ENCODE results near the gene MPPED1. TPM values are rescaled to one million over a fixed set of nuclear protein-coding genes. Genes with fewer than 3 reads are reported as not detected.

Gene MPPED1
- total RNA-seq, 1 donor from 2014 or later: 0.37 TPM

DNA sequence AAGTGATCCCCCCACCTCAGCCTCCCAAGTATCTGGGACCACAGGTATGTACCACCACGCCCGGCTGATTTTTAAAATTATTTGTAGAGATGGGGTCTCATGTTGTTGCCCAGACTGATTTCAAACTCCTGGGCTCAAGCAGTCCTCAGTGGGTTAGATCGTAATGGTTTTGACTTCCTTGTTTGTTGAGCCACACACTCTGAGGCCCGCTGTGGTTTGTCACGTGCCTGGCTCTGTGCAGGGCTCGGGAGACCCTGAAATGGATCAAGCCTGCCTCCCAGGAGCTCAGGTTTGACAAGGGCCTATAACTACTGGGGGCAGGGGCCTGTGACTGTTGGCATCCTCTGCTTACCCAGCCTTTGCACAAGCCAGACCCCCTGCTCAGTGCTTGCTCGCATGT is 68.1 kb downstream of the MPPED1 start:
- no peaks in the 10 kb centered on the region for H3K36me3 Mint-ChIP-seq (ENCODE audit: unreplicated experiment)
- peaks cover 4% of the 10 kb centered on the region for H3K9me3 Mint-ChIP-seq (ENCODE audit: unreplicated experiment)
- peaks cover 3% of the 10 kb centered on the region for H3K4me1 Mint-ChIP-seq (ENCODE audit: low read depth, unreplicated experiment)
- TF ChIP-seq, protein P1, sequence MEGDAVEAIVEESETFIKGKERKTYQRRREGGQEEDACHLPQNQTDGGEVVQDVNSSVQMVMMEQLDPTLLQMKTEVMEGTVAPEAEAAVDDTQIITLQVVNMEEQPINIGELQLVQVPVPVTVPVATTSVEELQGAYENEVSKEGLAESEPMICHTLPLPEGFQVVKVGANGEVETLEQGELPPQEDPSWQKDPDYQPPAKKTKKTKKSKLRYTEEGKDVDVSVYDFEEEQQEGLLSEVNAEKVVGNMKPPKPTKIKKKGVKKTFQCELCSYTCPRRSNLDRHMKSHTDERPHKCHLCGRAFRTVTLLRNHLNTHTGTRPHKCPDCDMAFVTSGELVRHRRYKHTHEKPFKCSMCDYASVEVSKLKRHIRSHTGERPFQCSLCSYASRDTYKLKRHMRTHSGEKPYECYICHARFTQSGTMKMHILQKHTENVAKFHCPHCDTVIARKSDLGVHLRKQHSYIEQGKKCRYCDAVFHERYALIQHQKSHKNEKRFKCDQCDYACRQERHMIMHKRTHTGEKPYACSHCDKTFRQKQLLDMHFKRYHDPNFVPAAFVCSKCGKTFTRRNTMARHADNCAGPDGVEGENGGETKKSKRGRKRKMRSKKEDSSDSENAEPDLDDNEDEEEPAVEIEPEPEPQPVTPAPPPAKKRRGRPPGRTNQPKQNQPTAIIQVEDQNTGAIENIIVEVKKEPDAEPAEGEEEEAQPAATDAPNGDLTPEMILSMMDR (IDR thresholded peaks at IDR 0.05; ENCODE audit: partially characterized antibody, unreplicated experiment): no peak
- H3K27ac Mint-ChIP-seq (ENCODE audit: unreplicated experiment): peak overlapping the region; percentile 2
- no peak overlapping the region for H3K4me3 Mint-ChIP-seq (ENCODE audit: unreplicated experiment)
- H3K27me3 Mint-ChIP-seq (ENCODE audit: unreplicated experiment): peaks cover 4% of the 10 kb centered on the region
- DNase-seq: no peak

DNA sequence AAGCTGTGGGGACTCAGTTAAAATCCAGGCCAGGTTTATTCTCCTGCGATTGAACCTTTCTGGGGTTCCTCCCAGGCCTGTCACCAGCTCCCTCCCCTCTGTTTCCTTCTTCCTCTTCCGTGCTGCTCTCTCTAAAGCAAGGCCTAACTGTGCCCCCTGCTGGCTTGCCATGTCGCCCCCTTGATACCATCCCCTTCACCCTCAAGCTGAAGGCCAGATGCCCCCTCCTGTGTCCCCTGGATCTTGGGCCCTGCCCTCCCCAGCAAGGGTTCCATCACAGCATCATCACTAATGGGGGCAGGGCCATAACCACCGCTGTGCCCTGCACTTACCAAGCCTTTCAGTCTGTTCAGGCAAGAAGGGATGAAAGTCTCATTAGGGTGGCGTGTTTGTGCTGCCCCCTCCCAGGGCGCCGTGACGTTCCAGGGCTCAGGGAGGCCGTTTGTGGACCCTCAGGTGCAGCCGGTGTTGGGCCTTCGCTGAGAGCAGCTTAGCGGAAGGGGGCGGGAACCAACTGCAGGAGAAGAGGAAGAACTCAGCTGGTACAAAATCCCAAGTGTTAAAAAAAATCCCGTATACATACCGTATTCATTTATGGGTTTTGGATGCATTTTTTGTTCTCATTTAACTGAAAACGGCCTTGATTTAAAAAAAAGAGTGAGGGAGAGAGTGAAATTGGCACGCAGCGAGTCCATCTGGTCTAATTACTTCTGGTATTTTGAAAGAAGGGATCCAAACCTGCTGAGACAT is 69.9 kb downstream of the MPPED1 start:
- no peaks in the 10 kb centered on the region for H3K36me3 Mint-ChIP-seq (ENCODE audit: unreplicated experiment)
- no peak overlapping the region for H3K4me3 Mint-ChIP-seq (ENCODE audit: unreplicated experiment)
- TF ChIP-seq, protein P1 (IDR thresholded peaks at IDR 0.05; ENCODE audit: partially characterized antibody, unreplicated experiment): no peak
- peaks cover 7% of the 10 kb centered on the region for H3K27me3 Mint-ChIP-seq (ENCODE audit: unreplicated experiment)
- DNase-seq: no peak
- H3K4me1 Mint-ChIP-seq (ENCODE audit: low read depth, unreplicated experiment): peaks cover 3% of the 10 kb centered on the region
- peaks cover 4% of the 10 kb centered on the region for H3K9me3 Mint-ChIP-seq (ENCODE audit: unreplicated experiment)
- no peak overlapping the region for H3K27ac Mint-ChIP-seq (ENCODE audit: unreplicated experiment)

DNA sequence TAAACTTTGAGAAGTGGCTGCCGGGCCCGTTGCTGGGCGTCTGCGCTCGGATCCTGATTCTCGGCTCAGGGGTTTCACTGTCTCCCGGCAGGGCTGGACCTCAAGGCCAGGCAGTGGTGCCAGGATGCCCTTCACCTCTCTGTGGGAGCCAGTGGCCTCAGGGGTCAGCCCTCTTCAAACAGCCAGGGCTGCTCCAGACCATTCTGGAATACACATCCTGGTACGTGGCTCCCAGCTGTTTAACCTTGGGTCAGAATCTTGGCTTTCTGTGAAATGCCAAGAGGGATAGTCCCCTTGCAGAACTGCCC is 70.5 kb downstream of the MPPED1 start:
- peaks cover 4% of the 10 kb centered on the region for H3K9me3 Mint-ChIP-seq (ENCODE audit: unreplicated experiment)
- H3K4me3 Mint-ChIP-seq (ENCODE audit: unreplicated experiment): no peak overlapping the region
- no peak for DNase-seq
- TF ChIP-seq, protein P1 (IDR thresholded peaks at IDR 0.05; ENCODE audit: partially characterized antibody, unreplicated experiment): no peak
- H3K27me3 Mint-ChIP-seq (ENCODE audit: unreplicated experiment): peaks cover 10% of the 10 kb centered on the region
- no peaks in the 10 kb centered on the region for H3K36me3 Mint-ChIP-seq (ENCODE audit: unreplicated experiment)
- no peak overlapping the region for H3K27ac Mint-ChIP-seq (ENCODE audit: unreplicated experiment)
- peaks cover 3% of the 10 kb centered on the region for H3K4me1 Mint-ChIP-seq (ENCODE audit: low read depth, unreplicated experiment)

DNA sequence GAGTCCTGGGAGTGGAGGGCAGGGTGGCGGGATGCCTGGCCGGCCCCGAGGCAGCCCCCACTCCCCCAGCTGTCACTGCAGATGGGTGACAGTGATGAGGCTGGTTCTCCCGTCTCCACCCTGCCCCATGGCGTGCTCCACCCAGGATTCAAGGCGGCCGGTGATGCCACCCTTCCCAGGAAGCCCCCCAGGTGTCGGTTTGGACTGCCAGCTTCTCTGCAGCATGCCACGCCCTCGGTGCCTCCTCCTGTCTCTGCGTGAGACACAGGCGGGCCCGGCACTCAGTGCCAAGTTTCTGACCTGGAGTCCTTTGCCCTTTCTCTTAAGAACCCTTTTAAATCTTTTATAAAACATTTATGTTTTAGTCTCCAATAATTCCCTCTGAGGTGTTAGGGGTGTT is 71.5 kb downstream of the MPPED1 start:
- peaks cover 3% of the 10 kb centered on the region for H3K4me1 Mint-ChIP-seq (ENCODE audit: low read depth, unreplicated experiment)
- peaks cover 4% of the 10 kb centered on the region for H3K9me3 Mint-ChIP-seq (ENCODE audit: unreplicated experiment)
- H3K27ac Mint-ChIP-seq (ENCODE audit: unreplicated experiment): no peak overlapping the region
- TF ChIP-seq, protein P1 (IDR thresholded peaks at IDR 0.05; ENCODE audit: partially characterized antibody, unreplicated experiment): no peak
- no peaks in the 10 kb centered on the region for H3K36me3 Mint-ChIP-seq (ENCODE audit: unreplicated experiment)
- H3K4me3 Mint-ChIP-seq (ENCODE audit: unreplicated experiment): no peak overlapping the region
- peaks cover 10% of the 10 kb centered on the region for H3K27me3 Mint-ChIP-seq (ENCODE audit: unreplicated experiment)
- DNase-seq: no peak

DNA sequence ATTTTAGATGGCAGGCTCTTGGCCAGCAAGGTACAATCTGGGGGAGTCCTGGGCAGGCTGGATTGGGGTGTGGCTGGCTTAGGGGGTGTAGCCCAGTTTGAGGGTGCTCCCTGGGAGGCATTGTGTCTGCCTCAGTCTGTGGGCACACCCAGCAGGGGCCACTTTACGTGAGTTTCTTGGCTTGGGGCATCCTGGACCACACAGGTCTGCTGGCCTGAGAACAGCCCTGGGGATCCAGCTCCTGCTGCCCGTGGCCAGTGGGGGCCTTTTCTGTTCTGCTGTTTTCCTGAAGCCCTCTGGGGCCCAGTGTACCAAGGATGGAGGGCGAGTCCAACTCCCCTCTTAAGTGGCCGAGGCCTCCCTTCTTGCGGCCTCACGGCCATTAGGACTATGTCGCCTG is 71.9 kb downstream of the MPPED1 start:
- peaks cover 4% of the 10 kb centered on the region for H3K9me3 Mint-ChIP-seq (ENCODE audit: unreplicated experiment)
- no peaks in the 10 kb centered on the region for H3K36me3 Mint-ChIP-seq (ENCODE audit: unreplicated experiment)

More for the DNA sequence above, 71.9 kb downstream of the MPPED1 start:
- Mint-ChIP-seq H3K4me3 (ENCODE audit: unreplicated experiment) (no peak overlapping the region), H3K4me1 (ENCODE audit: low read depth, unreplicated experiment) (peaks cover 3% of the 10 kb centered on the region), H3K27me3 (ENCODE audit: unreplicated experiment) (peaks cover 10% of the 10 kb centered on the region), H3K27ac (ENCODE audit: unreplicated experiment) (no peak overlapping the region)
- DNase-seq: no peak
- TF ChIP-seq, protein P1 (IDR thresholded peaks at IDR 0.05; ENCODE audit: partially characterized antibody, unreplicated experiment): no peak
